Measurements from ENCODE around the gene TENM3.

GRCh38 chr4:182835006-182835740 lies 592.0 kb downstream of the TENM3 start:
- TF ChIP-seq POLR2AphosphoS5 (IDR thresholded peaks at IDR 0.05; ENCODE audit: borderline replicate concordance, low read depth, low read length) = no peak
- no peak for TF ChIP-seq EZH2 (IDR thresholded peaks at IDR 0.05)
